HCT116 (cell line): ENCODE data around the gene REPS2. TPM values are rescaled to one million over a fixed set of nuclear protein-coding genes. Genes with fewer than 3 reads are reported as not detected.

Source experiments
- ATAC-seq: fragments of 200-7000 bp; cut with Tn5 transposase; 2 replicates; pipeline ENCODE4 v1.9.1; 2020; ENCODE audit warnings: mild to moderate bottlenecking, moderate library complexity
- BruUV-seq: library from RNA; stranded (reverse); fragments of 400-500 nt; replicated peaks from 2 replicates; lab custom pipeline; 2021; lab: Mats Ljungman, UMichigan
- CTCF ChIA-PET: fragments of 300-600 bp; sonication (Branson Sonifier 250); formaldehyde crosslinking; loops from one replicate; lab custom pipeline; 2021; ENCODE audit warnings: antibody characterized with exemption; lab: Charles Lee
- POLR2A ChIA-PET: fragments of 300-600, 350-600 bp; sonication (Branson Sonifier 250); formaldehyde crosslinking; loops from one replicate; lab custom pipeline; 2021; ENCODE audit warnings: antibody characterized with exemption; lab: Charles Lee
- RAD21 ChIA-PET, 2 experiments: fragments of 300-600 bp; sonication (Branson Sonifier 250); formaldehyde crosslinking; loops; one replicate each; lab custom pipeline; 2023; ENCODE audit warnings: low total read pairs in 2 of 2; ENCODE audit not compliant: uncharacterized antibody in 2 of 2, unreplicated experiment in 2 of 2, low non-redundant PET in 1 of 2; lab: Charles Lee
- DNase-seq: peaks from one replicate; pipeline ENCODE4 v3.0.0-alpha.2; 2010; ENCODE audit warnings: low read depth, low spot score
- H2AFZ ChIP-seq: fragments of 200-600 bp; shearing (Covaris generic), sonication (generic); 2 replicates; pipeline ENCODE4 v1.6.1; 2017; ENCODE audit warnings: low read depth, mixed run types, mixed read lengths, antibody characterized with exemption, low read length; ENCODE audit not compliant: poor library complexity, severe bottlenecking
- H3K27ac ChIP-seq: 2 replicates; pipeline ENCODE4 v1.5.1; 2012; ENCODE audit warnings: low read depth, low read length
- H3K27me3 ChIP-seq: fragments of 200-600 bp; sonication (generic); 2 replicates; pipeline ENCODE4 v1.6.1; 2016; ENCODE audit warnings: mixed run types, low read length, mixed read lengths; ENCODE audit not compliant: insufficient read depth
- H3K36me3 ChIP-seq, 2 experiments: fragments of 200-500 bp in 1 of 2; fragments of 200-600 bp in 1 of 2; sonication (Bioruptor generic) in 1 of 2; sonication (generic) in 1 of 2; 2 replicates each; pipeline versions ENCODE4 v1.5.1 to v1.6.1; 2014 to 2016; ENCODE audit warnings: low read length in 2 of 2, inconsistent platforms in 1 of 2, mixed read lengths in 1 of 2, mixed run types in 1 of 2; ENCODE audit not compliant: insufficient read depth in 2 of 2, control insufficient read depth in 1 of 2
- H3K4me1 ChIP-seq, 2 experiments: fragments of 200-600 bp in 1 of 2; sonication (generic) in 1 of 2; 2 replicates each; pipeline versions ENCODE4 v1.5.1 to v1.6.1; 2012 to 2017; ENCODE audit warnings: low read length in 2 of 2, inconsistent platforms in 1 of 2, mild to moderate bottlenecking in 1 of 2, mixed read lengths in 1 of 2, mixed run types in 1 of 2, moderate library complexity in 1 of 2; ENCODE audit not compliant: insufficient read depth in 2 of 2, control insufficient read depth in 1 of 2
- H3K4me2 ChIP-seq: fragments of 200-600 bp; sonication (generic); 2 replicates; pipeline ENCODE4 v1.6.1; 2017; ENCODE audit warnings: mixed run types, low read length, mixed read lengths
- H3K4me3 ChIP-seq, 2 experiments: fragments of 200-600 bp in 1 of 2; sonication (generic) in 1 of 2; replicated peaks in 1 of 2; 2 replicates each; pipeline ENCODE4 v1.5.1; 2011 to 2016; ENCODE audit warnings: low read length in 2 of 2, control low read depth in 1 of 2, low read depth in 1 of 2, mild to moderate bottlenecking in 1 of 2, mixed read lengths in 1 of 2, mixed run types in 1 of 2
- H3K79me2 ChIP-seq: fragments of 200-600 bp; sonication (generic); 2 replicates; pipeline ENCODE4 v1.6.1; 2017; ENCODE audit warnings: mild to moderate bottlenecking, mixed run types, low read length, moderate library complexity, mixed read lengths; ENCODE audit not compliant: insufficient read depth
- H3K9ac ChIP-seq: fragments of 200-600 bp; sonication (generic); 2 replicates; pipeline ENCODE4 v1.6.1; 2016; ENCODE audit warnings: low read length, mixed read lengths
- H3K9me2 ChIP-seq: fragments of 200-600 bp; sonication (generic), shearing (Covaris generic); 2 replicates; pipeline ENCODE4 v1.6.1; 2017; ENCODE audit warnings: mixed run types, mild to moderate bottlenecking, moderate library complexity; ENCODE audit not compliant: insufficient read depth
- H3K9me3 ChIP-seq, 2 experiments: fragments of 200-500 bp in 1 of 2; fragments of 200-600 bp in 1 of 2; sonication (Bioruptor generic) in 1 of 2; sonication (generic) in 1 of 2; 2 replicates each; pipeline ENCODE4 v1.6.1; 2014 to 2017; ENCODE audit warnings: low read length in 2 of 2, mixed read lengths in 2 of 2, inconsistent platforms in 1 of 2, low read depth in 1 of 2, mild to moderate bottlenecking in 1 of 2, mixed run types in 1 of 2, moderate library complexity in 1 of 2; ENCODE audit not compliant: control insufficient read depth in 1 of 2, insufficient read depth in 1 of 2
- H4K20me1 ChIP-seq: fragments of 200-600 bp; sonication (generic), shearing (Covaris generic); 2 replicates; pipeline ENCODE4 v1.6.1; 2017; ENCODE audit warnings: mixed run types, mild to moderate bottlenecking, moderate library complexity; ENCODE audit not compliant: insufficient read depth
- CBX3 ChIP-seq: IDR thresholded peaks from 2 replicates; pipeline ENCODE4 v1.6.1; 2012; ENCODE audit warnings: low read depth
- CEBPB ChIP-seq: IDR thresholded peaks from 2 replicates; pipeline ENCODE4 v1.6.1; 2012; ENCODE audit warnings: low read depth
- ELF1 ChIP-seq: IDR thresholded peaks from 2 replicates; pipeline ENCODE4 v1.6.1; 2012; ENCODE audit warnings: low read depth, borderline replicate concordance
- EZH2phosphoT487 ChIP-seq: fragments of 200-600 bp; IDR thresholded peaks from 2 replicates; pipeline ENCODE4 v1.6.1; 2018; ENCODE audit warnings: antibody characterized with exemption, borderline replicate concordance
- FOSL1 ChIP-seq: IDR thresholded peaks from 2 replicates; pipeline ENCODE4 v1.6.1; 2012; ENCODE audit warnings: low read depth
- MAX ChIP-seq: IDR thresholded peaks from 2 replicates; pipeline ENCODE4 v1.6.1; 2012
- SIN3A ChIP-seq: IDR thresholded peaks from 2 replicates; pipeline ENCODE4 v1.6.1; 2012; ENCODE audit warnings: low read depth
- SP1 ChIP-seq: IDR thresholded peaks from 2 replicates; pipeline ENCODE4 v1.6.1; 2012; ENCODE audit warnings: low read depth
- SRF ChIP-seq: IDR thresholded peaks from 2 replicates; pipeline ENCODE4 v1.6.1; 2012; ENCODE audit warnings: low read depth
- ZBTB33 ChIP-seq: IDR thresholded peaks from 2 replicates; pipeline ENCODE4 v1.6.1; 2011; ENCODE audit warnings: mild to moderate bottlenecking, low read length, moderate library complexity; ENCODE audit not compliant: insufficient replicate concordance; ENCODE audit errors: extremely low read depth
- intact Hi-C: fragments of 100-400 bp; cut with micrococcal nuclease; formaldehyde crosslinking; loops from 2 replicates; pipeline ENCODE4 v1.10.0; 2022
- total RNA-seq: library from RNA; stranded (reverse); gene quantifications from one replicate; pipeline ENCODE4 v1.2.1, GENCODE V29; 2021; ENCODE audit not compliant: unreplicated experiment

The REPS2 gene
- total RNA-seq, 1 experiment from 2014 or later, result 4.5 TPM

GRCh38 chrX:16979226-16979625 lies 32.8 kb downstream of the REPS2 start:
- Histone ChIP-seq H3K4me3 (no peak overlapping the region), H3K27ac (no peak overlapping the region), H3K79me2 (no peaks in the 10 kb centered on the region), H3K36me3 (no peaks in the 10 kb centered on the region), H3K4me1 (no peaks in the 10 kb centered on the region), H3K9me2 (no peaks in the 10 kb centered on the region), H2AFZ (no peak overlapping the region), H3K27me3 (no peaks in the 10 kb centered on the region), H3K9me3 (no peaks in the 10 kb centered on the region), H3K9ac (no peak overlapping the region), H4K20me1 (no peaks in the 10 kb centered on the region), H3K4me2 (no peak overlapping the region)
- ChIA-PET RAD21 (no interaction called here), POLR2A (no interaction called here), CTCF (no interaction called here)
- no TSS peak for BruUV-seq
- intact Hi-C loops, result no loop called here
- ATAC-seq, result no peak
- TF ChIP-seq CBX3 (no peak), SRF (no peak), EZH2phosphoT487 (no peak), SIN3A (no peak), MAX (no peak), ELF1 (no peak), ZBTB33 (no peak), SP1 (no peak)
- no peak for DNase-seq

- ChIA-PET CTCF (no interaction called here), RAD21 (no interaction called here), POLR2A (no interaction called here)
- Histone ChIP-seq H3K4me2 (no peak overlapping the region), H3K4me1 (no peaks in the 10 kb centered on the region), H3K9ac (no peak overlapping the region), H3K9me3 (no peaks in the 10 kb centered on the region), H3K79me2 (no peaks in the 10 kb centered on the region), H3K4me3 (no peak overlapping the region), H3K36me3 (no peaks in the 10 kb centered on the region), H3K27ac (no peak overlapping the region), H3K27me3 (no peaks in the 10 kb centered on the region), H4K20me1 (no peaks in the 10 kb centered on the region), H2AFZ (no peak overlapping the region), H3K9me2 (no peaks in the 10 kb centered on the region)
- DNase-seq (no peak), ATAC-seq (no peak)
- no TSS peak for BruUV-seq
- intact Hi-C loops, result no loop called here
- TF ChIP-seq MAX (no peak), CBX3 (no peak), ZBTB33 (no peak), FOSL1 (no peak), CEBPB (no peak)
These were observed 34.8 kb downstream of the REPS2 start for GRCh38 chrX:16981209-16981608.
